Limb (tissue), 2 donors: ENCODE measurements around the gene ALOX15.
"Not testable (repeated sequence)": the region's sequence is repeated elsewhere in the genome, so short reads cannot be mapped to it uniquely, and the experiment has no call there.

ENCODE experiments used
- DNase-seq, 2 donors: peaks; one replicate each; pipeline ENCODE4 v3.0.0-alpha.2; 2016; ENCODE audit errors: extremely low spot score in 2 of 2

ALOX15 gene, protein sequence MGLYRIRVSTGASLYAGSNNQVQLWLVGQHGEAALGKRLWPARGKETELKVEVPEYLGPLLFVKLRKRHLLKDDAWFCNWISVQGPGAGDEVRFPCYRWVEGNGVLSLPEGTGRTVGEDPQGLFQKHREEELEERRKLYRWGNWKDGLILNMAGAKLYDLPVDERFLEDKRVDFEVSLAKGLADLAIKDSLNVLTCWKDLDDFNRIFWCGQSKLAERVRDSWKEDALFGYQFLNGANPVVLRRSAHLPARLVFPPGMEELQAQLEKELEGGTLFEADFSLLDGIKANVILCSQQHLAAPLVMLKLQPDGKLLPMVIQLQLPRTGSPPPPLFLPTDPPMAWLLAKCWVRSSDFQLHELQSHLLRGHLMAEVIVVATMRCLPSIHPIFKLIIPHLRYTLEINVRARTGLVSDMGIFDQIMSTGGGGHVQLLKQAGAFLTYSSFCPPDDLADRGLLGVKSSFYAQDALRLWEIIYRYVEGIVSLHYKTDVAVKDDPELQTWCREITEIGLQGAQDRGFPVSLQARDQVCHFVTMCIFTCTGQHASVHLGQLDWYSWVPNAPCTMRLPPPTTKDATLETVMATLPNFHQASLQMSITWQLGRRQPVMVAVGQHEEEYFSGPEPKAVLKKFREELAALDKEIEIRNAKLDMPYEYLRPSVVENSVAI

GRCh38 chr17:4641297-4642195 is at the start of gene ALOX15:
TSS of gene ALOX15 (minus strand) at chr17:4641678. CDS start at chr17:4641651, 27 bp downstream.
- no peak for DNase-seq

DNA sequence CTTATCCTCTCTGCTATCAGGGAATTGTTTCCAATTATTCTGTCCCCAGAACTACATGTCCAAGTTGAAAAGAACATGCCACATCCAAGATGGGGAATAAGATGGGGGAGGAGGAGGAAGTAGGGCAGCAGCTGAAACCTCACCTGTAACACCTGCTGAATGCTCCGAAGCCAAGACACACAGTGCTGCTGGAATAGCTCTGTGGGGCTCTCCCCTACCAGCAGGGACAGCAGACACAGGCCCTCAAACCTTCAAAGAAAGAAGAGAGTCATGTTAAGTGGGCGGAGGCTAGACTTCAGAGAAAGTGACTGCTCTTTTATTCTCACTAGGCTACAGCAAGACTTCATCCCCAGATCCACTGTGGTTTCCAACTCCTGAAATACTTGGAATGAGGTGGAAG is 49.3 kb upstream of the ALOX15 start:
- no peak for DNase-seq

DNA sequence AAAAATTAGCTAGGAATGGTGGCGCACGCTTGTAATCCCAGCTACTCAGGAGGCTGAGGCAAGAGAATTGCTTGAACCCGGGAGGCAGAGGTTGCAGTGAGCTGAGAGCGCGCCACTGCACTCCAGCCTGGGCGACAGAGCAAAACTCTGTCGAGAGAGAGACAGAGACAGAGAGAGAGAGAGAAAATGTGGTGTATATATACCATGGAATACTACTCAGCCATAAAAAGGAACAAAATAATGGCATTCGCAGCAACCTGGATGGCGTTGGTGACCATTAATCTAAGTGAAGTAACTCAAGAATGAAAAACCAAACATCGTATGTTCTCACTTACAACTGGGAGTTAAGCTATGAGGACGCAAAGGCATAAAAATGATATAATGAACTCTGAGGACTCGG is 48.4 kb upstream of the ALOX15 start:
- DNase-seq = not testable (repeated sequence)

- DNase-seq = not testable (repeated sequence)
Observed at GRCh38 chr17:4683739-4684138, 42.3 kb upstream of the ALOX15 start.

- DNase-seq = no peak
Observed at GRCh38 chr17:4679658-4680057, 38.2 kb upstream of the ALOX15 start.

- no peak for DNase-seq
Observed at GRCh38 chr17:4678448-4679026, 37.1 kb upstream of the ALOX15 start.

DNA sequence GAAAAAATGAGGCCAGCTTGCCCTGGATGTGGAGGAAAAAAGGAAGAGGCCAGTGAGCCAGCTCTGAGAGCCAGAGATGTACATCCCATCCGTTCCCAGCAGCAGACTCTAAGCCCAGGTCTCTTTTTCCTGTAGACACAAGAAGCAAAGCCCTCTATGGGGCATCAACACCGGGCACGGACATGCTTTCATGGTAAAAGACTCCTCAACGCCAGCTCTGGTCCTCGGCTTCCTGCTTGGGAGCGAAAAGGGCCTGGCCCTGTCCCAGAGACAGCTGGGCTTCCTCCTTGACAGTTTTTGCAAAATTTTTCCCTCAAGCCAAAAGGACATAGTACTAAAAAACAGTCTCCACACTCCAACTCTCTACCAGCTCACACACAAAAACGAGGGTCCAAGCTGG is 35.3 kb upstream of the ALOX15 start:
- no peak for DNase-seq

- no peak for DNase-seq
Observed at GRCh38 chr17:4675791-4676190, 34.3 kb upstream of the ALOX15 start.

DNA sequence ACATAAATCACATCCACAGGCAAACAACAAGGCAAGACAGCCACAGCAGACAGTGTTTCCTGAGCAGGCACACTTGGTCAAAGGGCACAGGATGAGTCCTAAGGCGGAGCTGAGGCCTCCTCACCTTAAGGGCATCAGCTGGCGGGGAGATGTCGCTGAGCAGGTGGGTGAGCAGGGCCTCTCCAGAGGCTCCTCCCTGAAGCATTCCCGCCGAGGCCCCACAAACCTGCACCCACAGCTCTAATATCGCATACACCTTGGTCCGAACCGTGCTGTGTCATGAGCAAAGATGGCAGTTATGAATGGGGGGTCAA is 33.2 kb upstream of the ALOX15 start:
- no peak for DNase-seq

DNA sequence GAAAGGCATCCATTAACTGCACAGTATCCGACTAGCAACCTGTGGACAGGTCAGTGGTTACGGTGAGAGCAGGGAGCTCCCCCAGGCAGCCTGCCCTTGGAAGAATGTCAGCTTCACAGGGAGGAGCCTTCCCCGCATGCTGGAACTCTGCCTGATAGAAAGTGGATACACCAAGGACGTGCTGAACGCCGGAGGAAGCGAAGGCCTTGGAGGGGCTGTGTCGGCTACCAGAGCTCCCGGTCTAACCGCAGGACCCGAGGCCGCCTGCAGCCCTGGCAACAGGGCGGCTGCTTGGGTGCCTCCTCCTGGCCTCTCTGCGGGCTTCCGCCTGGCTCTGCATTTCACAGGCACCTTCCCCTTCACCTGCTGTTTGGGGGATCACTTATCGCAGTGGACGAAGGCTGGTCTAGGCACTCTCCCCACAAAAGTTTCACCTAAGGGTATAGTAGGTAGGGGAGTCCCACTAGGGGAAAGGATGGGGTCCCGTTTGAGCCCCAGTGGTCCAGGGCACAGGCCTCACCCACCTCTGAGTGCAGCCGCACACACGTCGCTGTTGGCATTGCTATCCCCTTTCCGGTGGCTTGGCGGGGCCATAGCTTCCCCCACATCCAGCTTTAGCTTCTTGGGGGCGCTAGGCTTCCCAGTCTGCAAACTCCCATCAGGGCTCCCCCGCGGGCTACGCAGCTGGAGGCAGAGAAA is 32.7 kb upstream of the ALOX15 start:
- no peak for DNase-seq

- DNase-seq = no peak
Observed at GRCh38 chr17:4673169-4673568, 31.7 kb upstream of the ALOX15 start.

DNA sequence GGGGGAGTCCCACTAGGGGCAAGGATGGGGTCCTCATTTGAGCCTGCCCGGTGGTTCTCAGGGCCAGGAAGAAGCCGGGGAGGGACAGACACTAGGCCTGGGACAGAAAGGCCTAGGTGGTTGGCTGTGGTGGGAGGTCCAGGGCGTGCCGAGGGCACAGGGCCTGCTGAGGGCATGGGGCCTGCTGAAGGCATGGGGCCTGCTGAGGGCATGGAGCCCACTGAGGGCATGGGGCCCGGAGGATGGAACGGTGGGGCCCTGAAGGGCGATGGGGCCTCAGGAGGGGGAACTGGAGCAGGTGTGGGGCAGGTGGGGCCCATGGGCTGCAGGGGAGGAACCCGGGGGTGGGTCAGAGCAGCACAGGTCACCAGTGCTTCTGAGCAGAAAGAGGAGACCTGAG is 31.3 kb upstream of the ALOX15 start:
- no peak for DNase-seq

- DNase-seq = no peak
Observed at GRCh38 chr17:4672055-4672630, 30.7 kb upstream of the ALOX15 start.

DNA sequence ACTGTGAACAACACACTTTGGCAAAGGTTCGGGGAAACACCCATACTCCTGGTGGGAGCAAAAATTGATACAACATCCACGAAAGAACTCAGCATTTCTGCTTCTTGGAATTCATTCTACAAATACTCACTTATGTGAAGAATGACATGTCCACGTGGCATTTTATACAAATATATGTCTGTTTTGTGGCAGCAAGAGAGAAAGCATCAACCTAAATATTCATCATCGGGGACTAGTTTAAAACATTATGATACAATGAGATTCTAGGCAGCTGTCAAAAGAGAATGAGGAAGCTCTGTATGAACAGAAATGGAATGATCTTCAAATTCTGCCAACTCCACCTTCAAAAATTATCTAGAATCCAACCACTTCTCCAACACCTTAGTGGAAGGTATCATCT is 25.7 kb upstream of the ALOX15 start:
- no peak for DNase-seq

GRCh38 chr17:4666296-4666695 is 24.8 kb upstream of the ALOX15 start:
- no peak for DNase-seq

DNA sequence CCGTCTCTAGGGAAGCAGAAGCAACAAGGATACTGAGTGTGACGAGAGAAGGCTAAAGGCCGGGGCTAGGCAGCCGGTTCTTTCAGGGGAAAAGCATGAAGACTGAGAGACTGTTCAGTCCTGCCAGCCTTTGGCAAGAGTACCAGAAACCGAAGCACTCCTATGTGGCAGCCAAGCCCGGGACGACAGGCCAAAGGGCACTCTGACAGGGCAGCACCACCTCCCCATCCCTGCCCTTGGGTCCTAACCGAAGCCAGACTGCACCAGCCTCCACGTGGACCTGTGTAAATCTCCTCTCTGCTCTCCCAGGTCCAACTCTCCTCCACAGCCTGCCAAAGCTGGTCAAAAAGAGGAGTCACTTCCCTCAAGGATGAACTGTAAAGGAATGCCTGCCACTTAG is 23.5 kb upstream of the ALOX15 start:
- DNase-seq = no peak

DNA sequence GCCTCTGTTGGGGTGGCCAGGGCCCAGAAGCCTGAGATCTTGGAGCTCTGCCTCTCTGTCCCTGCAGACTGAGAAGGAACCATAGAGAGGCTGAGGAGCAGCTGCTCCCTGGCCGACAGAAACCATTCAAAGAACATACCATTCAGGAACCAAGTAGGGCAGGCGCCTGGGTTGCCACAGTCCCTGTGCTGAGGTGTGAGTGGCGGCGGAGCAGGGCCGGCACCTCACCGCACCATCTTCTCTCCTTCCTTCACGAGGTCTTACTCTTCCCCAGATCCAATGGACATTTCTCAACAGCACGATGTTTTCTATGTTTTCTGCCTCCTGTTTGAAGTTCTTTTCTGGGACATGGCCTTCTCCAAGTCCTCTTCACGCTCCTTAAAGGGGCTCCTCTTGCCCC is 22.8 kb upstream of the ALOX15 start:
- no peak for DNase-seq

DNA sequence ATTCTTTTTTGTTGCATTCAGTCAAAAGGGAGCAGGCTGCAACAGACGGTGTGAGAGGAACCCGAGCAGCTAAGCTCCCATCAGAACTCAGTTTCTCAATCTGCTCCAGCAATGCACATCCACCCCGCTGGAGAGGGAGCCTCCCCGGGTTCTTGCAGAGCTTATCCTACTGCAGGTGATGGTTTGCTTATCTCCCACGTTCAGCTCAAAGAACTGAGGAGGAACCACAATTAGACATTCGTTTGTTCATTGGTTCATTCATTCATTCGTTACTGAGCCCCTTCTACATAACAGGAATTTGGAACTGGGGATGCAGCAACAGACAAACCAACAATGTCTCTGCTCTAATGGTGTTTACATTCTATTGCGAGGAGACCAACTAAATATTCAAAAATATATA is 22.2 kb upstream of the ALOX15 start:
- DNase-seq = no peak

DNA sequence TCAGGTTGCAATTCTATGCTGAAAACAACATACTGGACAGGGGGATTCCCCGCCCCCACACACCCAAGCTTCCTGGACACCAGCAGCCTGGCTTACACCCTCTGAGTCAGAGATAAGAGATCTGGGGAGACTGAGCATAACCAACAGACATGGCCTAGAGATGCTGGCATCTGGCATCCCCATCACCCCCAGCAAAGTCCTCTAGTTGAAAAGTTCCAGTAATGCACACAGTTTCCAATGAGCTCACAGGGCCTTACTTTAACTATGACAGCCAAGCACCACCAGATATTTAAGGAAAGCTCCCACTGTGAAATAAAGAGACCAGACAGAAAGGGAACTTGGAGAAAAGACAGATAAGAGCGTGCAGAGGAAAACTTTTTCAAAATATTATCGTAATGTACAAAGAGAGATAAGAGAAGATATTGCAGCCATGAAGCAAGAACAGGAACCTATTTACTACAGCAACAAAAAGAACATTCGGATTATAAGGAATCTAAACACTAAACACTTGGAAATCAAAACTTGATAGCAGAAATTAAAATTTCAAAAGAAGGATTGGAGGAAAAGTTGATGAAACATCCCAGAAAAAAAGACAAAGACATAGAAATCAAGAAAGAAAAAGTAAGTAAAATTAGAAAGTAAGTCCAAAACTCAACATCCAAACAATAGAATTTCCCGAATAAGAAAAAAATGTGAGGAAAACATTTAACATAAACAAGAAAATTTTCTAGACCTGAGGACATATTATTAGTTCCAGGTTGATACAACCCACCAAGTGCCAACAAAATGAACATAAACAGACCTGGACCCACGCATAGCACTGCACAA is 17.2 kb upstream of the ALOX15 start:
- no peak for DNase-seq

DNA sequence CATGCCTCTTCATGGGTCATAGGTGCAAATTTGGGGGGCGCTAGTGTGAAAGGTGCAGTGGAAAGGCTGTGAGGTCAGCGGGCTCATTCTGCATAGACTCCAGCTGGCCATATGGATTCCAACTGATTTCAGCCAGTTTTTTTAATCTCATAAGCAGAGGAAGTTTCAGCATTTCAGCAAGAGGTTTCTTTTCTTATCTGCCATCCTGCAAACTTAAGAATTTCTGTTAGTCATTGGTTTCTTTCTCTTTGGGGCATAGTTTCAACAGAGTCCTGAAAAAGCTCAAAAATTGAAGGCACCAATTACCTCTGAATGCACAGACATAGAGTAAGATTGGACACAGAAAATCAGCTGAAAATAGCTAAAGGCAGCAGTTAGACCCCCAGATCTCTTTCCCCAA is 16.2 kb upstream of the ALOX15 start:
- DNase-seq = no peak
